Measurements from ENCODE around the gene VAMP2. TPM values are rescaled to one million over a fixed set of nuclear protein-coding genes. Genes with fewer than 3 reads are reported as not detected.
A peak's percentile ranks its signal among the peaks of the same experiment; 100 is the strongest.

VAMP2 gene
- total and polyA plus RNA-seq, 9 of the 15 experiments (the other 6 are each of a cell fraction or from before 2014, with no cell fraction given) = 2.3 to 31.8 (median 6.0) TPM

GRCh38 chr17:8125947-8126490 lies 36.7 kb downstream of the VAMP2 start (continued):
- TF ChIP-seq MYBL2 (IDR thresholded peaks at IDR 0.05; ENCODE audit: low read depth) = no peak
- TF ChIP-seq MYBL2 (CRISPR knock-in tag; IDR thresholded peaks at IDR 0.05; ENCODE audit: borderline replicate concordance) = no peak
- no peak for TF ChIP-seq ZNF561 (CRISPR knock-in tag; conservative IDR thresholded peaks at IDR 0.05)
- no peak for TF ChIP-seq SPI1 (IDR thresholded peaks at IDR 0.05; ENCODE audit: borderline replicate concordance, low read depth, low read length)
- no peak for TF ChIP-seq FOXK2 (conservative IDR thresholded peaks at IDR 0.05 in 1 of 2, IDR thresholded peaks at IDR 0.05 in 1 of 2; ENCODE audit: low read depth in 2 of 2)
- TF ChIP-seq ATF6 (CRISPR knock-in tag; IDR thresholded peaks at IDR 0.05) = no peak
- no peak for TF ChIP-seq ZFP91 (CRISPR knock-in tag; IDR thresholded peaks at IDR 0.05)
- TF ChIP-seq TRIM24 (IDR thresholded peaks at IDR 0.05) = no peak
- no peak for TF ChIP-seq ZKSCAN8 (CRISPR knock-in tag; IDR thresholded peaks at IDR 0.05)
- no peak for TF ChIP-seq RBM25 (IDR thresholded peaks at IDR 0.05; ENCODE audit: low read depth, low read length, severe bottlenecking)
- no peak for TF ChIP-seq TRIM25 (IDR thresholded peaks at IDR 0.05; ENCODE audit: borderline replicate concordance)
- peak in 1 of 2 experiments; percentile 61; a peak in 2 of 4 replicates for TF ChIP-seq HDAC1 (IDR thresholded peaks at IDR 0.05)
- TF ChIP-seq SMAD4 (CRISPR knock-in tag; conservative IDR thresholded peaks at IDR 0.05) = no peak
- no peak for TF ChIP-seq POLR3G (IDR thresholded peaks at IDR 0.05; ENCODE audit: extremely low read depth, insufficient read length, insufficient replicate concordance)
- no peak for TF ChIP-seq ZNF586 (CRISPR knock-in tag; conservative IDR thresholded peaks at IDR 0.05)
- no peak for TF ChIP-seq ATF2 (CRISPR knock-in tag; IDR thresholded peaks at IDR 0.05)
- no peak for TF ChIP-seq SMAD1 (IDR thresholded peaks at IDR 0.05; ENCODE audit: low read depth, low read length, partially characterized antibody)
- TF ChIP-seq ZNF512 (tag; IDR thresholded peaks at IDR 0.05) = no peak
- no peak for TF ChIP-seq POLR2A (conservative IDR thresholded peaks at IDR 0.05)
